HEK293 (cell line): ENCODE measurements around the gene PHF8.

Source experiments
- CTCF ChIA-PET: fragments of 350-600 bp; formaldehyde crosslinking; extraction: SDS; loops from one replicate; lab custom pipeline; 2021; ENCODE audit warnings: antibody characterized with exemption; lab: Yijun Ruan, JAX
- POLR2A ChIA-PET: fragments of 300-600 bp; formaldehyde crosslinking; extraction: SDS; loops from one replicate; lab custom pipeline; 2020; ENCODE audit warnings: antibody characterized with exemption, inconsistent platforms; lab: Yijun Ruan, JAX
- H3K27ac ChIP-seq: fragments of 200-500 bp; sonication (Bioruptor generic); 2 replicates; pipeline ENCODE4 v1.5.1; 2014; ENCODE audit warnings: low read depth, low read length, control low read depth, inconsistent platforms; ENCODE audit errors: extremely low read depth
- H3K36me3 ChIP-seq, 2 experiments: fragments of 200-500 bp in 1 of 2; sonication (Bioruptor generic) in 1 of 2; 1 replicate in 1 of 2; 2 replicates in 1 of 2; pipeline ENCODE4 v1.5.1; 2014 to 2017; ENCODE audit warnings: inconsistent platforms in 2 of 2, low read length in 2 of 2; ENCODE audit not compliant: control insufficient read depth in 2 of 2, insufficient read depth in 1 of 2
- H3K4me1 ChIP-seq: fragments of 200-500 bp; sonication (Bioruptor generic); 2 replicates; pipeline ENCODE4 v1.5.1; 2014; ENCODE audit warnings: mild to moderate bottlenecking, low read length, inconsistent platforms; ENCODE audit not compliant: control insufficient read depth, insufficient read depth
- H3K4me3 ChIP-seq: 2 replicates; pipeline ENCODE4 v1.5.1; 2011; ENCODE audit warnings: low read depth, mild to moderate bottlenecking, control low read depth, low read length, moderate library complexity
- H3K9me3 ChIP-seq: fragments of 200-500 bp; sonication (Bioruptor generic); 2 replicates; pipeline ENCODE4 v1.5.1; 2014; ENCODE audit warnings: low read depth, low read length, inconsistent platforms; ENCODE audit not compliant: control insufficient read depth, insufficient read depth
- IKZF3 ChIP-seq: fragments of 450-650 bp; IDR thresholded peaks from 2 replicates; pipeline ENCODE4 v1.5.0; 2018; ENCODE audit warnings: missing biosample characterization, mild to moderate bottlenecking, missing genetic modification characterization, moderate library complexity
- MZF1 ChIP-seq: fragments of 450-650 bp; formaldehyde crosslinking; IDR thresholded peaks from 2 replicates; pipeline ENCODE4 v1.5.1; 2017; ENCODE audit warnings: missing biosample characterization, missing genetic modification characterization, borderline replicate concordance
- OVOL3 ChIP-seq: fragments of 450-650 bp; formaldehyde crosslinking; IDR thresholded peaks from 2 replicates; pipeline ENCODE4 v1.5.1; 2016; ENCODE audit warnings: missing biosample characterization, missing genetic modification characterization
- REST ChIP-seq: fragments of 450-650 bp; formaldehyde crosslinking; IDR thresholded peaks from 2 replicates; pipeline ENCODE4 v1.5.1; 2016; ENCODE audit warnings: missing biosample characterization, missing genetic modification characterization
- SP2 ChIP-seq: fragments of 450-650 bp; formaldehyde crosslinking; IDR thresholded peaks from 2 replicates; pipeline ENCODE4 v1.5.1; 2016; ENCODE audit warnings: missing biosample characterization, missing genetic modification characterization
- SP3 ChIP-seq: fragments of 450-650 bp; formaldehyde crosslinking; IDR thresholded peaks from 2 replicates; pipeline ENCODE4 v1.5.1; 2016; ENCODE audit warnings: missing biosample characterization, missing genetic modification characterization
- YY2 ChIP-seq: fragments of 450-650 bp; formaldehyde crosslinking; IDR thresholded peaks from 2 replicates; pipeline ENCODE4 v1.5.1; 2016; ENCODE audit warnings: missing biosample characterization, missing genetic modification characterization
- ZBTB17 ChIP-seq: fragments of 450-650 bp; formaldehyde crosslinking; IDR thresholded peaks from 2 replicates; pipeline ENCODE4 v1.5.1; 2016; ENCODE audit warnings: missing biosample characterization, missing genetic modification characterization
- ZBTB20 ChIP-seq: fragments of 450-650 bp; formaldehyde crosslinking; IDR thresholded peaks from 2 replicates; pipeline ENCODE4 v1.5.1; 2016; ENCODE audit warnings: missing biosample characterization, missing genetic modification characterization
- ZNF112 ChIP-seq: fragments of 450-650 bp; formaldehyde crosslinking; IDR thresholded peaks from 2 replicates; pipeline ENCODE4 v1.5.0; 2017; ENCODE audit warnings: missing biosample characterization, missing genetic modification characterization
- ZNF175 ChIP-seq: fragments of 450-650 bp; formaldehyde crosslinking; IDR thresholded peaks from 2 replicates; pipeline ENCODE4 v1.5.1; 2016; ENCODE audit warnings: missing biosample characterization, missing genetic modification characterization
- ZNF239 ChIP-seq: fragments of 450-650 bp; formaldehyde crosslinking; IDR thresholded peaks from 2 replicates; pipeline ENCODE4 v1.5.1; 2016; ENCODE audit warnings: missing biosample characterization, missing genetic modification characterization
- ZNF266 ChIP-seq: fragments of 450-650 bp; formaldehyde crosslinking; IDR thresholded peaks from 2 replicates; pipeline ENCODE4 v1.5.1; 2016; ENCODE audit warnings: missing biosample characterization, missing genetic modification characterization, low read depth
- ZNF426 ChIP-seq: fragments of 450-650 bp; formaldehyde crosslinking; IDR thresholded peaks from 2 replicates; pipeline ENCODE4 v1.5.1; 2017; ENCODE audit warnings: missing biosample characterization, missing genetic modification characterization, mild to moderate bottlenecking, inconsistent platforms, moderate library complexity
- ZNF585B ChIP-seq: fragments of 450-650 bp; formaldehyde crosslinking; IDR thresholded peaks from 2 replicates; pipeline ENCODE4 v1.5.1; 2016; ENCODE audit warnings: missing biosample characterization, missing genetic modification characterization
- ZNF600 ChIP-seq: fragments of 450-650 bp; formaldehyde crosslinking; IDR thresholded peaks from 2 replicates; pipeline ENCODE4 v1.5.1; 2016; ENCODE audit warnings: missing biosample characterization, missing genetic modification characterization
- ZSCAN23 ChIP-seq: fragments of 450-650 bp; formaldehyde crosslinking; IDR thresholded peaks from 2 replicates; pipeline ENCODE4 v1.5.1; 2016; ENCODE audit warnings: missing biosample characterization, missing genetic modification characterization
- TF ChIP-seq, protein P1 (sequence below): fragments of 450-650 bp; formaldehyde crosslinking; IDR thresholded peaks from 2 replicates; pipeline ENCODE4 v1.5.1; 2016; ENCODE audit warnings: missing biosample characterization, missing genetic modification characterization
- TF ChIP-seq, protein P2 (sequence below): fragments of 450-650 bp; formaldehyde crosslinking; conservative IDR thresholded peaks from 2 replicates; pipeline ENCODE4 v1.5.1; 2016; ENCODE audit warnings: low read depth, missing biosample characterization, missing genetic modification characterization

The PHF8 gene

GRCh38 chrX:54043541-54044125, 640 bp downstream of the PHF8 start (continued):
- TF ChIP-seq REST (tag by site-specific recombination) (0 out of 2 replicates have a peak, but pooled peaks have one; percentile 20), MZF1 (tag by site-specific recombination) (no peak), SP2 (tag by site-specific recombination) (peak; percentile 3; the same call in 1 of the 2 replicates)

DNA sequence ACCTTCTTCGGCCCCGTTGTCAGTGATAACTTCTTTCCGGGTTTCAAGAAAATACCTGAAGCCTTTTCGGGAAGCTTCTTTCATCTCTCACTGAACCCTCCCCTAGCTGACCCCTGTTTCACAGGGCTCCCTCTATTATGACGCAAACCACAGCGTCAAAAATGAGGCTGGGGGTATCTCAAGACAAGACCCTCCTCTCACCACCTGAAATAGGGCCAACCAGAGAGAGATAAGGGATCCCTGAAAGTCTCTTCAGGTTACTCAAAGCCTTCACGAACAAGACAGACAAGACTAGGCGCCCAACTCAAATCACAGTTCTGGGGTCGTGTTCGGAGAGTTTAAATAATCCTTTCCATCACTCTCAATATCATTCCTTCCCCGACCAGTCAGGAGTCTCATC, 1.2 kb downstream of the PHF8 start:
- no peaks in the 10 kb centered on the region for H3K4me1 ChIP-seq
- H3K27ac ChIP-seq = peak overlapping the region; percentile 98; the same call in 1 of the 2 replicates
- no peaks in the 10 kb centered on the region; the same call in 1 of the 2 replicates for H3K9me3 ChIP-seq
- TF ChIP-seq ZSCAN23 (tag by site-specific recombination) (no peak), ZNF112 (no peak), ZNF175 (tag by site-specific recombination) (no peak), SP2 (tag by site-specific recombination) (0 out of 2 replicates have a peak, but pooled peaks have one; percentile 1), ZBTB20 (tag by site-specific recombination) (no peak), ZNF585B (tag by site-specific recombination) (no peak), ZNF426 (tag by site-specific recombination) (no peak), OVOL3 (no peak)
- ChIA-PET CTCF (interaction anchor here (0.6 to 1.5 kb wide), 5 partner anchors 10 to 1014 kb away, joined by 3 to 5 read pairs (median 3); partner anchors contain the start of genes TSR2 and WNK3), POLR2A (interaction anchor here (0.6 to 3.6 kb wide), 9 partner anchors 11 to 621 kb away, joined by 3 to 36 read pairs (median 6); partner anchors contain the start of genes FAM120C, GNL3L, TSR2 and WNK3)
- H3K4me3 ChIP-seq = peak overlapping the region; percentile 74
- H3K36me3 ChIP-seq = peaks cover 35 to 36% of the 10 kb centered on the region in 2 experiments

- Histone ChIP-seq H3K36me3 (peaks cover 40 to 41% of the 10 kb centered on the region in 2 experiments), H3K4me1 (no peaks in the 10 kb centered on the region), H3K9me3 (no peaks in the 10 kb centered on the region; the same call in 1 of the 2 replicates), H3K27ac (0 out of 2 replicates have a peak overlapping the region, but pooled peaks have one; percentile 31), H3K4me3 (peak overlapping the region; percentile 74)
- CTCF ChIA-PET = interaction anchor here (0.6 to 1.5 kb wide), 6 partner anchors 9 to 1070 kb away, joined by 3 to 5 read pairs (median 3); partner anchors contain the start of genes TSR2 and WNK3
- POLR2A ChIA-PET = interaction anchor here (0.6 to 3.6 kb wide), 9 partner anchors 11 to 621 kb away, joined by 3 to 36 read pairs (median 6); partner anchors contain the start of genes FAM120C, GNL3L, TSR2 and WNK3
- no peak for TF ChIP-seq MZF1 (tag by site-specific recombination)
- no peak for TF ChIP-seq ZNF239 (tag by site-specific recombination)
- TF ChIP-seq SP3 (tag by site-specific recombination) = 0 out of 2 replicates have a peak, but pooled peaks have one; percentile 35
- no peak for TF ChIP-seq IKZF3
- TF ChIP-seq SP2 (tag by site-specific recombination) = peak; percentile 22; the same call in 1 of the 2 replicates
- TF ChIP-seq, protein P1, sequence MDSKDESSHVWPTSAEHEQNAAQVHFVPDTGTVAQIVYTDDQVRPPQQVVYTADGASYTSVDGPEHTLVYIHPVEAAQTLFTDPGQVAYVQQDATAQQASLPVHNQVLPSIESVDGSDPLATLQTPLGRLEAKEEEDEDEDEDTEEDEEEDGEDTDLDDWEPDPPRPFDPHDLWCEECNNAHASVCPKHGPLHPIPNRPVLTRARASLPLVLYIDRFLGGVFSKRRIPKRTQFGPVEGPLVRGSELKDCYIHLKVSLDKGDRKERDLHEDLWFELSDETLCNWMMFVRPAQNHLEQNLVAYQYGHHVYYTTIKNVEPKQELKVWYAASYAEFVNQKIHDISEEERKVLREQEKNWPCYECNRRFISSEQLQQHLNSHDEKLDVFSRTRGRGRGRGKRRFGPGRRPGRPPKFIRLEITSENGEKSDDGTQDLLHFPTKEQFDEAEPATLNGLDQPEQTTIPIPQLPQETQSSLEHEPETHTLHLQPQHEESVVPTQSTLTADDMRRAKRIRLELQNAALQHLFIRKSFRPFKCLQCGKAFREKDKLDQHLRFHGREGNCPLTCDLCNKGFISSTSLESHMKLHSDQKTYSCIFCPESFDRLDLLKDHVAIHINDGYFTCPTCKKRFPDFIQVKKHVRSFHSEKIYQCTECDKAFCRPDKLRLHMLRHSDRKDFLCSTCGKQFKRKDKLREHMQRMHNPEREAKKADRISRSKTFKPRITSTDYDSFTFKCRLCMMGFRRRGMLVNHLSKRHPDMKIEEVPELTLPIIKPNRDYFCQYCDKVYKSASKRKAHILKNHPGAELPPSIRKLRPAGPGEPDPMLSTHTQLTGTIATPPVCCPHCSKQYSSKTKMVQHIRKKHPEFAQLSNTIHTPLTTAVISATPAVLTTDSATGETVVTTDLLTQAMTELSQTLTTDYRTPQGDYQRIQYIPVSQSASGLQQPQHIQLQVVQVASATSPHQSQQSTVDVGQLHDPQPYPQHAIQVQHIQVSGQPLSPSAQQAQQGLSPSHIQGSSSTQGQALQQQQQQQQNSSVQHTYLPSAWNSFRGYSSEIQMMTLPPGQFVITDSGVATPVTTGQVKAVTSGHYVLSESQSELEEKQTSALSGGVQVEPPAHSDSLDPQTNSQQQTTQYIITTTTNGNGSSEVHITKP (tag by site-specific recombination) = peak; percentile 74
- TF ChIP-seq, protein P2, sequence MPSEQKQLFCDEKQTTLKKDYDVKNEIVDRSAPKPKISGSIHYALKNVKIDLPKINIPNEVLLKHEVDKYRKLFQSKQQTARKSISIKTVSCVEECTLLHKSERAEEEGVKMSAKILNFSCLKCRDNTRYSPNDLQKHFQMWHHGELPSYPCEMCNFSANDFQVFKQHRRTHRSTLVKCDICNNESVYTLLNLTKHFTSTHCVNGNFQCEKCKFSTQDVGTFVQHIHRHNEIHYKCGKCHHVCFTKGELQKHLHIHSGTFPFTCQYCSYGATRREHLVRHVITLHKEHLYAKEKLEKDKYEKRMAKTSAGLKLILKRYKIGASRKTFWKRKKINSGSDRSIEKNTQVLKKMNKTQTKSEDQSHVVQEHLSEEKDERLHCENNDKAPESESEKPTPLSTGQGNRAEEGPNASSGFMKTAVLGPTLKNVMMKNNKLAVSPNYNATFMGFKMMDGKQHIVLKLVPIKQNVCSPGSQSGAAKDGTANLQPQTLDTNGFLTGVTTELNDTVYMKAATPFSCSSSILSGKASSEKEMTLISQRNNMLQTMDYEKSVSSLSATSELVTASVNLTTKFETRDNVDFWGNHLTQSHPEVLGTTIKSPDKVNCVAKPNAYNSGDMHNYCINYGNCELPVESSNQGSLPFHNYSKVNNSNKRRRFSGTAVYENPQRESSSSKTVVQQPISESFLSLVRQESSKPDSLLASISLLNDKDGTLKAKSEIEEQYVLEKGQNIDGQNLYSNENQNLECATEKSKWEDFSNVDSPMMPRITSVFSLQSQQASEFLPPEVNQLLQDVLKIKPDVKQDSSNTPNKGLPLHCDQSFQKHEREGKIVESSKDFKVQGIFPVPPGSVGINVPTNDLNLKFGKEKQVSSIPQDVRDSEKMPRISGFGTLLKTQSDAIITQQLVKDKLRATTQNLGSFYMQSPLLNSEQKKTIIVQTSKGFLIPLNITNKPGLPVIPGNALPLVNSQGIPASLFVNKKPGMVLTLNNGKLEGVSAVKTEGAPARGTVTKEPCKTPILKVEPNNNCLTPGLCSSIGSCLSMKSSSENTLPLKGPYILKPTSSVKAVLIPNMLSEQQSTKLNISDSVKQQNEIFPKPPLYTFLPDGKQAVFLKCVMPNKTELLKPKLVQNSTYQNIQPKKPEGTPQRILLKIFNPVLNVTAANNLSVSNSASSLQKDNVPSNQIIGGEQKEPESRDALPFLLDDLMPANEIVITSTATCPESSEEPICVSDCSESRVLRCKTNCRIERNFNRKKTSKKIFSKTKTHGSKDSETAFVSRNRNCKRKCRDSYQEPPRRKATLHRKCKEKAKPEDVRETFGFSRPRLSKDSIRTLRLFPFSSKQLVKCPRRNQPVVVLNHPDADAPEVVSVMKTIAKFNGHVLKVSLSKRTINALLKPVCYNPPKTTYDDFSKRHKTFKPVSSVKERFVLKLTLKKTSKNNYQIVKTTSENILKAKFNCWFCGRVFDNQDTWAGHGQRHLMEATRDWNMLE (tag by site-specific recombination) = no peak
- no peak for TF ChIP-seq YY2 (tag by site-specific recombination)
- TF ChIP-seq ZNF266 (tag by site-specific recombination) = no peak
- peak; percentile 50; the same call in 1 of the 2 replicates for TF ChIP-seq ZNF600 (tag by site-specific recombination)
- TF ChIP-seq ZBTB20 (tag by site-specific recombination) = peak; percentile 22; the same call in 1 of the 2 replicates
- TF ChIP-seq ZBTB17 = 0 out of 2 replicates have a peak, but pooled peaks have one; percentile 14
These were observed 1.7 kb downstream of the PHF8 start for GRCh38 chrX:54042609-54043021.
